Kidney (tissue), 14 donors: Measurements from ENCODE around the gene COX7A1. TPM values are rescaled to one million over a fixed set of nuclear protein-coding genes. Genes with fewer than 3 reads are reported as not detected.

Experiments
- DNase-seq, 5 donors: peaks; one replicate each; pipeline ENCODE4 v3.0.0-alpha.2; 2013 to 2020
- FAIRE-seq: peaks from 2 replicates; lab custom pipeline; 2012; peaks lifted over from hg19 to GRCh38; lab: Jason Lieb, UNC
- H3K27ac ChIP-seq, 2 donors: one replicate each; pipeline ENCODE4 v1.7.0; 2013; ENCODE audit warnings: low read depth in 2 of 2, low read length in 2 of 2, inconsistent platforms in 1 of 2
- H3K27me3 ChIP-seq: one replicate; pipeline ENCODE4 v1.7.1; 2013; ENCODE audit warnings: low read length, inconsistent platforms; ENCODE audit not compliant: control insufficient read depth, insufficient read depth
- H3K36me3 ChIP-seq, 3 donors: one replicate each; pipeline versions ENCODE4 v1.7.0 to v1.7.1; 2013; ENCODE audit warnings: low read length in 3 of 3, control low read depth in 1 of 3, inconsistent platforms in 1 of 3; ENCODE audit not compliant: insufficient read depth in 3 of 3, control insufficient read depth in 2 of 3
- H3K4me1 ChIP-seq, 3 donors: one replicate each; pipeline versions ENCODE4 v1.7.0 to v1.7.1; 2013; ENCODE audit warnings: low read length in 3 of 3, inconsistent platforms in 1 of 3, low read depth in 1 of 3; ENCODE audit not compliant: control insufficient read depth in 2 of 3, insufficient read depth in 2 of 3
- H3K4me3 ChIP-seq, 3 donors: one replicate each; pipeline versions ENCODE4 v1.7.0 to v1.8.1; 2013; ENCODE audit warnings: low read length in 3 of 3, control low read depth in 1 of 3, inconsistent platforms in 1 of 3
- H3K9ac ChIP-seq, 3 donors: one replicate each; pipeline versions ENCODE4 v1.7.0 to v1.7.1; 2013; ENCODE audit warnings: low read length in 3 of 3, control low read depth in 1 of 3, inconsistent platforms in 1 of 3
- H3K9me3 ChIP-seq, 3 donors: one replicate each; pipeline versions ENCODE4 v1.7.0 to v1.7.1; 2013; ENCODE audit warnings: low read length in 3 of 3, control low read depth in 1 of 3, inconsistent platforms in 1 of 3; ENCODE audit not compliant: control insufficient read depth in 2 of 3, insufficient read depth in 1 of 3
- CTCF ChIP-seq: IDR thresholded peaks from 3 replicates; pipeline ENCODE4 v1.5.1; 2012; ENCODE audit warnings: mild to moderate bottlenecking, moderate library complexity, borderline replicate concordance; ENCODE audit not compliant: insufficient read depth; ENCODE audit errors: extremely low read depth
- intact Hi-C: fragments of 100-400 bp; cut with DNase I; formaldehyde crosslinking; loops from one replicate; pipeline ENCODE4 v1.11.1; 2022
- polyA plus RNA-seq: library from polyadenylated mRNA; stranded (reverse); fragments of 350-450 nt; fragmentation: Illumina TruSeq; extraction: RNeasy Lipid Tissue Mini Kit (QIAGEN cat#74804); gene quantifications from one replicate; pipeline ENCODE4 v1.2.3, GENCODE V29; 2014; ENCODE audit warnings: low read depth, low replicate concordance; ENCODE audit not compliant: insufficient read depth
- total RNA-seq: library from RNA; stranded (reverse); fragmentation: NEBNext Ultra II Directional; extraction: Animal tissue kit (Norgen Biotek cat#: 25700); gene quantifications from one replicate; pipeline ENCODE4 v1.2.1, GENCODE V29; 2021
- donor health status: control.
- donor health status: control.
- donor health status: control.
- donor health status: control.
- donor health status: control.
- donor health status: DM: yes; HTN: yes; CAD: no.
- donor health status: Normal renal cell carcinoma (clear cell type).

The COX7A1 gene
- total and polyA plus RNA-seq, 2 donors from 2014 or later, result 56.2 to 199 TPM

- Histone ChIP-seq H3K9ac (peak overlapping the region; percentile 8 to 98 (median 89)), H3K9me3 (no peaks in the 10 kb centered on the region), H3K27ac (peak overlapping the region; percentile 94 to 95), H3K36me3 (peaks cover 6 to 27% (median 13%) of the 10 kb centered on the region in 3 donors), H3K4me3 (peak overlapping the region; percentile 57 to 69 (median 58)), H3K27me3 (no peaks in the 10 kb centered on the region), H3K4me1 (no peaks in the 10 kb centered on the region)
- no peak for TF ChIP-seq CTCF
- intact Hi-C loops, result no loop called here
- FAIRE-seq (no peak), DNase-seq (peak; percentile 64 to 88 (median 83))
Measured at GRCh38 chr19:36151144-36152018, 866 bp downstream of the COX7A1 start.

DNA sequence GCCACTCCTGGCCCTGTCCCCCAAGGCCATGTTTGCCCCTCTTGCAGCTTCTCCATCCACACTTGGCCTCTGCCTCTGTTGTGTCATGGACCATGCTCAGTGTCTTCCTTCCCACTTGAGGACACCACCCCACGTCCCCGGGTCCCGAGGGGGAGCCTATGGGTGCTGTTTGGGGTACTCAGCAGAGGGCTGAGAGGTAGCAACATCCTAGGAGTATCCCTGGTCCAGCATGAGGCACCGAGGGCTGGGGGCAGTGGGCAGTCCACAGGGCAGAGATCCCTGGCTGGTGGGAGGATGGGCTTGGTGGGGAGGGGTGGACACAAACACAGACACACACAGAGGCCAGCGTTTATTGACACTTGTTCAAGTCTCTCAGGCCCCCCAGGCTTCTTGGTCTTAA lies 1.7 kb downstream of the COX7A1 start:
- peak overlapping the region in 1 of 3 donors; percentile 48 for H3K9ac ChIP-seq
- H3K27me3 ChIP-seq, result no peaks in the 10 kb centered on the region
- H3K27ac ChIP-seq, result peak overlapping the region; percentile 94 to 95
- intact Hi-C loops, result no loop called here
- no peaks in the 10 kb centered on the region for H3K9me3 ChIP-seq
- H3K4me1 ChIP-seq, result no peaks in the 10 kb centered on the region
- H3K36me3 ChIP-seq, result peaks cover 12 to 35% (median 21%) of the 10 kb centered on the region in 3 donors
- no peak for DNase-seq
- H3K4me3 ChIP-seq, result no peak overlapping the region
- TF ChIP-seq CTCF, result no peak
- FAIRE-seq, result no peak

DNA sequence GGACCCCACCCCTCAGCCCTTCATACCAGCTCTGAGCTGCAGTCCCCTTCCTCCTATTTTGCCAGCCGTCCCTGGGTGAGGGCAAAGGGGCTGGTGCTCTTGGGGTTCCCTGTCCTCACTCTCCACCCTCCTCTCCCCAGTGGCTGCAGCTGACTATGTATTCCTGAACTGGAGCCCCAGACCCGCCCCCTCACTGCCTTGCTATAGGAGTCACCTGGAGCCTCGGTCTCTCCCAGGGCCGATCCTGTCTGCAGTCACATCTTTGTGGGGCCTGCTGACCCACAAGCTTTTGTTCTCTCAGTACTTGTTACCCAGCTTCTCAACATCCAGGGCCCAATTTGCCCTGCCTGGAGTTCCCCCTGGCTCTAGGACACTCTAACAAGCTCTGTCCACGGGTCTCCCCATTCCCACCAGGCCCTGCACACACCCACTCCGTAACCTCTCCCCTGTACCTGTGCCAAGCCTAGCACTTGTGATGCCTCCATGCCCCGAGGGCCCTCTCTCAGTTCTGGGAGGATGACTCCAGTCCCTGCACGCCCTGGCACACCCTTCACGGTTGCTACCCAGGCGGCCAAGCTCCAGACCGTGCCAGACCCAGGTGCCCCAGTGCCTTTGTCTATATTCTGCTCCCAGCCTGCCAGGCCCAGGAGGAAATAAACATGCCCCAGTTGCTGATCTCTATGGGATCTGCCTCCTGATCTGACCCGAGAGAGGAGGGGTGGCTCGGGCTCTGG lies 2.4 kb downstream of the COX7A1 start:
- no peak for TF ChIP-seq CTCF
- Histone ChIP-seq H3K27me3 (no peaks in the 10 kb centered on the region), H3K4me3 (no peak overlapping the region), H3K9me3 (no peaks in the 10 kb centered on the region), H3K36me3 (peaks cover 13 to 39% (median 23%) of the 10 kb centered on the region in 3 donors), H3K27ac (no peak overlapping the region), H3K9ac (no peak overlapping the region), H3K4me1 (no peaks in the 10 kb centered on the region)
- FAIRE-seq (no peak), DNase-seq (peak in 1 of 5 donors; percentile 74)
- intact Hi-C loops, result no loop called here
